SJCRH30 (cell line): ENCODE results near the gene UGT1A5. TPM values are rescaled to one million over a fixed set of nuclear protein-coding genes. Genes with fewer than 3 reads are reported as not detected.
"Not testable (repeated sequence)": the region's sequence is repeated elsewhere in the genome, so short reads cannot be mapped to it uniquely, and the experiment has no call there.

Experiments
- DNase-seq, 2 experiments: peaks; one replicate each; pipeline ENCODE4 v3.0.0-alpha.2; 2015 to 2020
- H3K27ac ChIP-seq: fragments of 250-450 bp; sonication (Bioruptor Pico); 2 replicates; pipeline ENCODE4 v1.5.1; 2020; ENCODE audit warnings: mild to moderate bottlenecking, moderate library complexity
- H3K27me3 ChIP-seq: fragments of 250-450 bp; sonication (Bioruptor Pico); 2 replicates; pipeline ENCODE4 v1.5.1; 2020; ENCODE audit warnings: mild to moderate bottlenecking, moderate library complexity
- H3K36me3 ChIP-seq: fragments of 250-450 bp; sonication (Bioruptor Pico); 2 replicates; pipeline ENCODE4 v1.5.1; 2020; ENCODE audit warnings: mild to moderate bottlenecking, moderate library complexity
- H3K4me1 ChIP-seq: fragments of 250-450 bp; sonication (Bioruptor Pico); 2 replicates; pipeline ENCODE4 v1.5.1; 2020; ENCODE audit warnings: mild to moderate bottlenecking, moderate library complexity
- H3K4me3 ChIP-seq: fragments of 250-450 bp; sonication (Bioruptor Pico); 2 replicates; pipeline ENCODE4 v1.5.1; 2020; ENCODE audit warnings: mild to moderate bottlenecking, moderate library complexity
- H3K9me3 ChIP-seq: fragments of 250-450 bp; sonication (Bioruptor Pico); replicated peaks from 2 replicates; pipeline ENCODE4 v1.5.1; 2020; ENCODE audit warnings: mild to moderate bottlenecking, moderate library complexity
- total RNA-seq: library from RNA; depleted of rRNA; stranded (reverse); fragments of >200 nt; shearing (Covaris generic); gene quantifications from 2 replicates; pipeline ENCODE4 v1.2.3, GENCODE V29; 2014

UGT1A5 gene
- total RNA-seq, 1 experiment from 2014 or later, result not detected

DNA sequence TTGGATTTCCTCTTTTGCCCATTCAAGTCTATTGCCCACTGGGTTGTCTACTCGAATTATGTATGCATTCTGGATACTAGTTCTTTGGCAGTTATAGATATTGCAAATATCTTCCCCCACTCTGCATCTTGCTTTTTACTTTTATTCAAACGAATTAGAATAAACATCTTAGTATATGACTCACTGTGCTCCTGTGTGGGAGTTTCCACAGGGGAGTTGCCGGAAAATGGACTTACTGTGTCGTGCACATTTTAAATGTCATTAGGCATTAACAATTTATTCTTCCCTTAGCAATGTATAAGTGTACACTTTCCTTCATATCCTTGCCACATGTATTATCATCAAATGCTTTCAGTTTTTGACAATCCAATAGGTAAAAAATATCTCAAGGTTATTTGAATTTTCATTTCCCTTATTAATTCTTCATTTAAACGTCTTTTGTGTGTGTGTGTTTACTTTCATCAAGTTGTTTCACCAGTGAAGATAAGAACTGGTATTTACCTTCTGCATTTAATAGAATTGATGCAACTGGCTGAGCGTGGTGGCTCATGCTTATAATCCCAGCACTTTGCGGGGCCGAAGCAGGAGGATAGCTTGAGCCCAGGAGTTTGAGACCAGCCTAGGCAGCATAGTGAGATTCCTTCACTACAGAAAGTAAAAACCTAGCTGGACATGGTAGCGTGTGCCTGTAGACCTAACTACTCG is 4.6 kb upstream of the UGT1A5 start:
- Histone ChIP-seq H3K36me3 (no peaks in the 10 kb centered on the region), H3K27me3 (no peaks in the 10 kb centered on the region), H3K4me1 (no peaks in the 10 kb centered on the region), H3K27ac (no peak overlapping the region), H3K4me3 (no peak overlapping the region), H3K9me3 (no peaks in the 10 kb centered on the region)
- DNase-seq, result no peak

DNA sequence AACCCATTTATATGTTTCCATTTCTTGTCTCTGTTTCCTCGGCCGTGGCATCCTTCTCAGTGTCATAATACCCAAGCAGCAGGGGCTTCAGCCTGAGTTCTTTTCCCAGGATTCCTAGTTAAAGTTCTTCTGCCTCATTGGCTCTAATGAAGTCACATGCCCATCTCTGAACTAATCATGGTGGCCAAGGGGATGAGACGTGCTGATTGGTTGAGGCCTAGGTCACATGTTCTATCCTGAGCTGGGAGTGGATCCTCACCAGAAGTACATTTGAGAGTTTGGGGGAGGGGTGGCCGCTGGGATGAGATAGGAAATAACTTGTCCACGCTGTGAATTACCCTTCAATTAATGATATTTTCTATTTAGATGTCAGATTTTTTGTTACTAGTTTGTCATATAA is 3.8 kb upstream of the UGT1A5 start:
- H3K36me3 ChIP-seq, result no peaks in the 10 kb centered on the region
- no peaks in the 10 kb centered on the region for H3K9me3 ChIP-seq
- no peak overlapping the region for H3K27ac ChIP-seq
- DNase-seq, result peak; percentile 15 to 45
- H3K27me3 ChIP-seq, result no peaks in the 10 kb centered on the region
- no peak overlapping the region for H3K4me3 ChIP-seq
- H3K4me1 ChIP-seq, result no peaks in the 10 kb centered on the region

DNA sequence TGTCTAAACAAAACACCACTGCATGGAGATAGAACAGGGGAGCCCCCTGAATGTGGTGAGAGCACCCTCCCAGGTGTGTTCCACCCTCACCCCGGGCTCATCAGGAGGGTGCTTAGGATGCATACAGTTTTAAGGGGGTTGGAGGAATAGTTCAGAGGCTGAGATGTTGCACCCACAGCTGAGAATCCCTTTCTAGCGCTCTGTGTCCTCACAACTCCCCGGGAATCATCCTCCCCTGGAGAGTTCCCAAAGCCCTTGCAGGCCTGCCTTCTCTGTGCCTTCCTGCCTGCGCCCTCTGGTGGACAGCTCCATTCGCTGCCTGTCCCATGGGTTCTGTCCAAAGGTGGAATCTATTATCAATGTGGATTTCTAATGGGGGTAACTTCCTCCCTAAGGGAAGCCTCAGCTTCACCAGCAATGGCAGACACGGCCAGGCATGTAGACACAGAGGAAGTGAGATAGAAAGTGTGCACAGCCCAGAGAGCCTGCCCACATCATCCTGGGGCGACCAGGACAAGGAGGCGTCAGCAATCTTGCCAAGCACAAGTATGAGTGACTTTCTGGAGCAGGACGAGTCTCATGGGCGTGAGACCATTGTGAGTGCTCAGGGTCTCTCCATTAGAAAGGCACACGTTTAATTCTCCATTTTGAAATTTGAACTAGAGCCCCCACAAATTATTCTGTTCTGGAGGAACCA is 1.2 kb upstream of the UGT1A5 start:
- H3K4me3 ChIP-seq, result no peak overlapping the region
- H3K9me3 ChIP-seq, result no peaks in the 10 kb centered on the region
- H3K27ac ChIP-seq, result no peak overlapping the region
- DNase-seq, result peak; percentile 83 to 89
- no peaks in the 10 kb centered on the region for H3K36me3 ChIP-seq
- H3K27me3 ChIP-seq, result no peaks in the 10 kb centered on the region
- H3K4me1 ChIP-seq, result no peaks in the 10 kb centered on the region

DNA sequence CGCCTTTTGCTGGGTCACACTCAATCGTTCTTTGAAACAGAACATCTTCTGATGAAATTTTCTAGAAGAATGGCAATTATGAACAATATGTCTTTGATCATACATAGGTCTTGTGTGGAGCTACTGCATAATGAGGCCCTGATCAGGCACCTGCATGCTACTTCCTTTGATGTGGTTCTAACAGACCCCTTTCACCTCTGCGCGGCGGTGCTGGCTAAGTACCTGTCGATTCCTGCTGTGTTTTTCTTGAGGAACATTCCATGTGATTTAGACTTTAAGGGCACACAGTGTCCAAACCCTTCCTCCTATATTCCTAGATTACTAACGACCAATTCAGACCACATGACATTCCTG is 532 bp downstream of the UGT1A5 start:
- Histone ChIP-seq H3K27me3 (no peaks in the 10 kb centered on the region), H3K27ac (no peak overlapping the region), H3K36me3 (no peaks in the 10 kb centered on the region), H3K9me3 (no peaks in the 10 kb centered on the region), H3K4me3 (no peak overlapping the region), H3K4me1 (no peaks in the 10 kb centered on the region)
- DNase-seq, result no peak

DNA sequence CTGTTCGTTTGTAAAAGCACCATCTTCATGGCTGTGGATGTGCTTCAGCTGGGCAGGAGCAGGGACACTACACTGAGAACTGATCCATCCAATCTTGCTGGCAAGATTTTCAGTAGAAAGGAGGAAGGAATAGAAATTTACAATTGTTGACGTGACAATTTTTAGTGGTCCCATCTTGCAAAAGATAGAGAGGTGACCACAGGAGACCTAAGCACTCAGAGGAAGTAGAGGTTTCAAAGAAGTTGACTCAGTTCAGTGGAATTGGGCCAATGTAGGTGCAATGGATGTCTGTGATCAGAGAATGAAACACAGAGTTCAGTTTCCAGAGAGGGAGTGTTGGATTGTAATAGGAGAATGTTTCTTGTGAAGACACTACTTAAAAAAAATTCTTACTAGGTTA is 1.4 kb downstream of the UGT1A5 start:
- Histone ChIP-seq H3K27ac (no peak overlapping the region), H3K36me3 (no peaks in the 10 kb centered on the region), H3K4me1 (no peaks in the 10 kb centered on the region), H3K4me3 (no peak overlapping the region), H3K27me3 (no peaks in the 10 kb centered on the region), H3K9me3 (no peaks in the 10 kb centered on the region)
- no peak for DNase-seq

DNA sequence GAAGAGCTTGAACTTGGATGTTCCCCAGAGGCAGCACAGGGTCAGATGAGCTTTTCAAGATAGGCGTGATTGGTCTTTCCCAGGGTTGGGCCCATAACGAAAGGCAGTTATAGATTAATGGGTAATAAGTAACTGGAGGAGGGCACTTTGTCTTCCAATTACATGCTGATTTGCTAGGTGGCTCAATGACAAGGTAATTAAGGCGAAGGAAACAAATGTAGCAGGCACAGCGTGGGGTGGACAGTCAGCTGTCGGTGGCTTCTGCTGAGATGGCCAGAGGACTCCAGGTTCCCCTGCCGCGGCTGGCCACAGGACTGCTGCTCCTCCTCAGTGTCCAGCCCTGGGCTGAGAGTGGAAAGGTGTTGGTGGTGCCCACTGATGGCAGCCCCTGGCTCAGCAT is 5.8 kb downstream of the UGT1A5 start, which contains the start of gene UGT1A4:
TSS of gene UGT1A4 (plus strand) at position 185 of the 400 bp plus-strand sequence. CDS start at position 270, 85 bp downstream.
- H3K36me3 ChIP-seq, result no peaks in the 10 kb centered on the region

DNA sequence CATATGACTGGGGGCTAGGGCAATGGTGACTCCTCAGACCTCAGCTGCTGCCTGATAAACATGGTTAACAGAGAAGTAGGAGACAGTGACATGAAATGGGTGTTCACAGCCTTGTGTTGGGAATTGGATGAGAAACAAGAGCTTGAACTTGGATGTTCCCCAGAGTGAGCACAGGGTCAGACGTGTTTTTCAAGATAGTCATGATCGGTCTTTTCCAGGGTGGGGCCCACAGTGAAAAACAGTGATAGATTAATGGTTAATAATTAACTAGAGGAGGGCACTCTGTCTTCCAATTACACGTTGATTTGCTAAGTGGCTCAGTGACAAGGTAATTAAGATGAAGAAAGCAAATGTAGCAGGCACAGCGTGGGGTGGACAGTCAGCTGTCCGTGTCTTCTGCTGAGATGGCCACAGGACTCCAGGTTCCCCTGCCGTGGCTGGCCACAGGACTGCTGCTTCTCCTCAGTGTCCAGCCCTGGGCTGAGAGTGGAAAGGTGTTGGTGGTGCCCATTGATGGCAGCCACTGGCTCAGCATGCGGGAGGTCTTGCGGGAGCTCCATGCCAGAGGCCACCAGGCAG is 16.1 kb downstream of the UGT1A5 start, which contains the start of gene UGT1A3:
TSS of gene UGT1A3 (plus strand) at position 320 of the 579 bp plus-strand sequence. CDS start at position 405, 85 bp downstream.
- Histone ChIP-seq H3K9me3 (peaks cover 6% of the 10 kb centered on the region; the same call in 1 of the 2 replicates), H3K27ac (no peak within 1 kb of the TSS), H3K4me3 (no peak within 1 kb of the TSS), H3K27me3 (no peaks in the 10 kb centered on the region), H3K4me1 (no peaks in the 10 kb centered on the region), H3K36me3 (no peaks in the 10 kb centered on the region)
- no peak for DNase-seq

More for the DNA sequence above, 5.8 kb downstream of the UGT1A5 start, which contains the start of gene UGT1A4:
- DNase-seq, result no peak
- no peak within 1 kb of the TSS for H3K27ac ChIP-seq
- no peaks in the 10 kb centered on the region for H3K9me3 ChIP-seq
- peaks cover 8% of the 10 kb centered on the region; the same call in 1 of the 2 replicates for H3K27me3 ChIP-seq
- H3K4me1 ChIP-seq, result no peaks in the 10 kb centered on the region
- H3K4me3 ChIP-seq, result no peak within 1 kb of the TSS

DNA sequence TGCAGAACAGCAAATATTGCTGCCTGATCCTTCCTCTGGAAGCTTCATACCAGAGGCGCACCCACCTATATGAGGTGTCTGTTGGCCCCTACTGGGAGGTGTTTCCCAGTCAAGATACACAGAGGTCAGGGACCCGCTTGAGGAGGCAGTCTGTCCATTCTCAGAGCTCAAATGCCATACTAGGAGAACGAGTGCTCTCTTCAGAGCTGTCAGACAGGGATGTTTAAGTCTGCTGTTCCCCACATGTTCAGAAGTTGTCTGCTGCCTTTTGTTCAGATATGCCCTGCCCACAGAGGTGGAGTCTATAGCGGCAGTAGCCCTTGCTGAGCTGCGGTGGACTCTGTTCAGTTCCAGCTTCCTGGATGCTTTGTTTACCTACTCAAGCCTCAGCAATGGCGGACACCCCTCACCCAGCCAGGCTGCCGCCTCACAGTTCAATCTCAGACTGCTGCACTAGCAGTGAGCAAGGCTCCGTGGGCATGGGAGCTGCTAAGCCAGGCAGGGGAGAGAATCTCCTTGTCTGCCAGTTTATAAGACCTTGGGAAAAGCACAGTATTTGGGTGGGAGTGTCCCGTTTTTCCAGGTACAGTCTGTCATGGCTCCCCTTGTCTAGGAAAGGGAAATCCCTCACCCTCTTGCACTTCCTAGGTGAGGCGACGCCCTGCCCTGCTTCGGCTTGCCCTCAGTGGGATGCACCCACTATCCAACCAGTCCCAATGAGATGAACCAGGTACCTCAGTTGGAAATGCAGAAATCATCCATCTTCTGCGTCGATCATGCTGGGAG is 24.4 kb downstream of the UGT1A5 start:
- not testable (repeated sequence) for H3K4me3 ChIP-seq, H3K4me1 ChIP-seq, H3K9me3 ChIP-seq, H3K27ac ChIP-seq, H3K27me3 ChIP-seq, DNase-seq, H3K36me3 ChIP-seq

DNA sequence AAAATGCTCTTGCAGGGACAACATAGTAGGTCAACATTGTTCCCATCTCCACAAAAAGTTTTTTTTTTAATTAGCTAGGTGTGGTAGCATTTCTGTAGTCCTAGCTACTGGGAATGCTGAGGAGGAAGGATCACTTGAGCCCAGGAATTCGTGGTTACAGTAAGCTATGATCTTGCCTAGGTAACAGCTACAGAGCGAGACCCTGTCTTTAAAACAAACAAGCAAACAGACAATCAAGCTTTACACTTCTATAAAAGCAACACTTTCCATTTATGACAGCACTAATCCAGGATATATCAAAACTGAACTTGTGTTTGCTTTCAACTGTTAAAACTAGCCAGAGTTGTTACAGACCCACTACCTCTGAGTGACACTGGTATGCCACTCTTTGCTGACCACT is 28.2 kb downstream of the UGT1A5 start:
- H3K27me3 ChIP-seq, result no peaks in the 10 kb centered on the region
- no peaks in the 10 kb centered on the region for H3K9me3 ChIP-seq
- DNase-seq, result no peak
- no peak overlapping the region for H3K27ac ChIP-seq
- no peak overlapping the region for H3K4me3 ChIP-seq
- H3K4me1 ChIP-seq, result no peaks in the 10 kb centered on the region; the same call in 1 of the 2 replicates
- no peaks in the 10 kb centered on the region for H3K36me3 ChIP-seq

DNA sequence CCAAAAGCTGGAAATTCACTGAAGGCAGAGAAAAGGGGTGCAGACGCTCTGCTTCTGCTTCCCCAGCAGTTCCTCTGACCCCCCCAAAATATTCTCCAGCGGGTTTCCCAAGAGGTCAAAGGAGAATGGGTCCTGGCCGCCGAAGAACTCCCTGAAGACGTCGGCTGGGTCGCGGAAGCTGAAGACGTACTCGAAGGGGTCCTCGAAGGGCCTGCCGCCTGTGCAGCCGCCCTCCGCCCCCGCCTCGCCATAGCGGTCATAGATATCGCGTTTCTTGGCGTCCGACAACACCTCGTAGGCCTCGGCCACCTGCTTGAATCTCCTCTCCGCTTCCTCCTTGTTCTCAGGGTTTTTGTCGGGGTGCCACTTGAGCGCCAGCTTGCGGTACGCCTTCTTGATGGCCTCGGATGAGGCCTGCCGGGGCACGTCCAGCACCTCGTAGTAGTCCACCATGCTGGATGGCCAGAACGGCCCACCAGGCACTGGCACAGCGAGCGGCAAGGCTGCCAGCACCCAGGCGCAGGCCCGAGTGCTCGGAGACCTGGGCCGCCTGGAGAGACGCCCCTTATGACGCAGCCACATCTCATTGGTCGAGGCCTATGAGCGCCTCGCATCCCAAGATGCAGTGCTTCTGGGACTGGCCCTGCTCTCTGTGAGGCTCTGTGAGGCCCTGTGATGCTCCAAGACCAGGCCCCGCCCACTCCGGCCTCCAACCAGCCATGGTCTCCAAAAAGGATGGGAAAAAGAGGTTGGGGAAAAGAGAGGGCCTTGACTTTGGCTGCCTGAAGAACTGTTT is 31.0 kb downstream of the UGT1A5 start:
- Histone ChIP-seq H3K27me3 (no peaks in the 10 kb centered on the region), H3K4me1 (peaks cover 6% of the 10 kb centered on the region; the same call in 1 of the 2 replicates), H3K27ac (no peak overlapping the region), H3K36me3 (no peaks in the 10 kb centered on the region), H3K4me3 (no peak overlapping the region), H3K9me3 (no peaks in the 10 kb centered on the region; the same call in 1 of the 2 replicates)
- no peak for DNase-seq

DNA sequence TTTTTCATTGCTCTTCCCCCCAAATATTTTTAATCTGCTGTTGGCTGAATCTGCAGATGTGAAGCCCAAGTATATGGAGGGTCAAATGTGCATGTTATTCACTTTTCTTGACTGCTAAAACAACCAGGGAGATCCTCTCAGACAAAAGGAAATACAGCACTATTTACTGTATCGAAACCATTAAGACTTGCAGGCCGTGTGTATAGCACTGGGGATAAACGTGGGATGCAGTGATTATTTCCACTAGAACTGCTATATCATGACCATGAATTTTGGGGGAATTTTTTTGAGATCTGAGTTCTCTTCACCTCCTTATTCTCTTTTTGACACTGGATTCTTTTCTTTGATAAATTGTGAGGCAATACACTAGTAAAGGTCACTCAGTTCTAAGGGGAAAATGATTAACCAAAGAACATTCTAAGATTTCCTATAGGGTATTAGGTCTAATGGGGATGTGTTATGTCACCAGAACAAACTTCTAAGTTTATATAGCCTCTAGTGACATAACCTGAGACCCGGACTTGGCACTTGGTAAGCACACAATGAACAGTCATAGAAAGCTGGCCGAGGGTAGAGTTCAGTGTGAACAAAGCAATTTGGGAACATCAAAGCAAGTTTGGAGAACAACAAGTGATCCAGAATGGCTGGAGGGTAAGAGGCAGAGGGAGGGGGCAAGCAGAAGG is 32.5 kb downstream of the UGT1A5 start:
- no peaks in the 10 kb centered on the region for H3K36me3 ChIP-seq
- no peaks in the 10 kb centered on the region; the same call in none of the 2 replicates for H3K9me3 ChIP-seq
- H3K4me3 ChIP-seq, result no peak overlapping the region
- H3K27me3 ChIP-seq, result no peaks in the 10 kb centered on the region
- H3K27ac ChIP-seq, result no peak overlapping the region
- no peak for DNase-seq
- peaks cover 6% of the 10 kb centered on the region; the same call in 1 of the 2 replicates for H3K4me1 ChIP-seq

DNA sequence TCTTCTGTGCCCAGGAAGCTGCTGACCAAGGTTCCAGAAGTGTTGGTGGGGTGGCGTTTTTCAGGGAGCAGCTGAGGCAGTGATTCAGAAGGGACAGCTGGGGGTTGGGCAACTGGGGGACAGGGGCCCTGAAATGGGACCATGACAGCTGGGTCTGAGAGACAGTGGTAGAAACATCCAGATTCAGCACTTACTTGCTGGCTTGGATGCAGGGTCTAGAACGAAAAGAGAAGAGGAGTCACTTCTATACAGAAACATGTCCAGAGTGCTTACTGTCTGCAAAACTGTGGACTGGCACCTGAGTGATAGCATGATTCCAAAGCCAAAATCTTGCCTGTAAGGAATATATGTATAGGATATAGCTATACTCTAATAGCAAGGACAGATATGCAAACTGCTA is 33.1 kb downstream of the UGT1A5 start:
- not testable (repeated sequence) for H3K4me3 ChIP-seq, H3K9me3 ChIP-seq, DNase-seq, H3K36me3 ChIP-seq, H3K27me3 ChIP-seq, H3K4me1 ChIP-seq, H3K27ac ChIP-seq

DNA sequence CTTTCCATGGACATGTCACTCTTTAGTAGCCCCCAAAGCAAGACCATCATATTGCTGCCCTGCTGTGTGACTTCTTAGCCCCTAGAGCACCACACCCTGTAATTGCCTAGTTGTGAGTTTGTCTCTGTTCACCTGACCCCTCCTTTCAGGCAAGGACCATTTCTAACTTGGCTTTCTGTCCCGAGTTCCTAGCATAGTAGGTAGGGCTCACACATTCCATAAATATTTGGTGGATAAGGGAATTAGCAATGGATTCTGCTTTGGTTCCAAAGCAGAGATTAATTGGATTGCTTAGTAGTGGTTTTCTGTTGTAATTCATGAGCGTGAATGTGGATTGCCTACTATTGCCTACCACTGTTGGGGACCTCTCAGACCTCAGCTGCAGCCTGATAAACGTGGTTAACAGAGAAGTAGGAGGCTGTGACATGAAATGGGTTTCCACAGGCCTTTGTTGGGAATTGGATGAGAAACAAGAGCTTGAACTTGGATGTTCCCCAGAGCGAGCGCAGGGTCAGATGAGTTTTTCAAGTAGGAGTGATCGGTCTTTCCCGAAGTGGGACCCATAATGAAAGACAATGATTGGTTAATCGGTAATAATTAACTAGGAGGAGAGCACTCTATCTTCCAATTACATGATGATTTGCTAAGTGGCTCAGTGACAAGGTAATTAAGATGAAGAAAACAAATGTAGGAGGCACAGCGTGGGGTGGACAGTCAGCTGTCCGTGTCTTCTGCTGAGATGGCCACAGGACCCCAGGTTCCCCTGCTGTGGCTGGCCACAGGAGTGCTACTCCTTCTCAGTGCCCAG is 34.0 kb downstream of the UGT1A5 start:
- Histone ChIP-seq H3K4me3 (no peak overlapping the region), H3K27ac (no peak overlapping the region), H3K4me1 (peaks cover 6% of the 10 kb centered on the region; the same call in 1 of the 2 replicates), H3K9me3 (peaks cover 5% of the 10 kb centered on the region), H3K27me3 (no peaks in the 10 kb centered on the region), H3K36me3 (no peaks in the 10 kb centered on the region)
- DNase-seq, result no peak
